ENCODE measurements around the gene ARSB.

ARSB gene

GRCh38 chr5:78779771-78780616 lies 205.1 kb downstream of the ARSB start:
- Histone ChIP-seq H3K4me3 (replicated peaks; ENCODE audit: insufficient read depth, low read length) (no peak overlapping the region), H3K27me3 (ENCODE audit: insufficient read depth, poor library complexity, severe bottlenecking) (no peaks in the 10 kb centered on the region), H3K27ac (replicated peaks) (no peak overlapping the region)
- TF ChIP-seq SPI1 (IDR thresholded peaks at IDR 0.05; ENCODE audit: borderline replicate concordance, low read depth) (no peak), GABPA (IDR thresholded peaks at IDR 0.05; ENCODE audit: low read depth) (no peak), CTCF (IDR thresholded peaks at IDR 0.05; ENCODE audit: insufficient read depth, low read length) (no peak), REST (IDR thresholded peaks at IDR 0.05; ENCODE audit: insufficient replicate concordance, low read depth) (no peak), POLR2AphosphoS5 (IDR thresholded peaks at IDR 0.05; ENCODE audit: low read depth) (no peak)
- no peak for DNase-seq (ENCODE audit: low read depth in 1 of 2, low spot score in 1 of 2)

GRCh38 chr5:78779262-78779661 lies 205.8 kb downstream of the ARSB start:
- H3K27ac ChIP-seq (replicated peaks), result no peak overlapping the region

More at GRCh38 chr5:78779262-78779661, 205.8 kb downstream of the ARSB start:
- no peak for DNase-seq (ENCODE audit: low read depth in 1 of 2, low spot score in 1 of 2)
- Histone ChIP-seq H3K4me3 (replicated peaks; ENCODE audit: insufficient read depth, low read length) (no peak overlapping the region), H3K27me3 (ENCODE audit: insufficient read depth, poor library complexity, severe bottlenecking) (no peaks in the 10 kb centered on the region)
- TF ChIP-seq CTCF (IDR thresholded peaks at IDR 0.05; ENCODE audit: insufficient read depth, low read length) (no peak), REST (IDR thresholded peaks at IDR 0.05; ENCODE audit: insufficient replicate concordance, low read depth) (no peak), POLR2AphosphoS5 (IDR thresholded peaks at IDR 0.05; ENCODE audit: low read depth) (no peak), SPI1 (IDR thresholded peaks at IDR 0.05; ENCODE audit: borderline replicate concordance, low read depth) (no peak), GABPA (IDR thresholded peaks at IDR 0.05; ENCODE audit: low read depth) (no peak)
